HepG2 (cell line): Measurements from ENCODE around the gene RPUSD4. TPM values are rescaled to one million over a fixed set of nuclear protein-coding genes. Genes with fewer than 3 reads are reported as not detected.

ENCODE experiments used
- ATAC-seq: fragments of 200-7000 bp; cut with Tn5 transposase; 3 replicates; pipeline ENCODE4 v1.9.1; 2020; ENCODE audit warnings: mild to moderate bottlenecking, moderate library complexity
- BruUV-seq: library from RNA; stranded (reverse); fragments of 400-500 nt; replicated peaks from 2 replicates; lab custom pipeline; 2021; lab: Mats Ljungman, UMichigan
- CTCF ChIA-PET: fragments of 300-600 bp; formaldehyde crosslinking; extraction: SDS; loops from one replicate; lab custom pipeline; 2021; ENCODE audit warnings: low total read pairs, inconsistent platforms, low intra/inter-chr PET ratio; lab: Yijun Ruan, JAX
- POLR2A ChIA-PET: fragments of 350-600 bp; sonication (Branson Sonifier 250); formaldehyde crosslinking; loops from one replicate; lab custom pipeline; 2020; ENCODE audit warnings: antibody characterized with exemption, inconsistent platforms; lab: Yijun Ruan, JAX
- DNase-seq: peaks from one replicate; pipeline ENCODE4 v3.0.0-alpha.2; 2015; ENCODE audit warnings: low spot score
- FAIRE-seq: peaks from 3 replicates; lab custom pipeline; 2011; peaks lifted over from hg19 to GRCh38; lab: Jason Lieb, UNC
- H2AFZ ChIP-seq: one replicate; pipeline ENCODE4 v1.6.1; 2011; ENCODE audit warnings: low read length, inconsistent platforms
- H3K27ac ChIP-seq: fragments of 300-600 bp; 3 replicates; pipeline ENCODE4 v1.8.0; 2011; ENCODE audit warnings: mixed run types, mild to moderate bottlenecking, mixed read lengths, low read length, inconsistent platforms; ENCODE audit not compliant: insufficient read depth; ENCODE audit errors: extremely low read length
- H3K27me3 ChIP-seq, 2 experiments: fragments of 200-600 bp in 1 of 2; 2 replicates in 1 of 2; 3 replicates in 1 of 2; pipeline versions ENCODE4 v1.6.0 to v1.8.0; 2011; ENCODE audit warnings: low read length in 2 of 2, mild to moderate bottlenecking in 2 of 2, moderate library complexity in 2 of 2, inconsistent platforms in 1 of 2; ENCODE audit not compliant: insufficient read depth in 2 of 2, control insufficient read depth in 1 of 2
- H3K36me3 ChIP-seq, 2 experiments: fragments of 200-600 bp in 1 of 2; replicated peaks in 1 of 2; 2 replicates in 1 of 2; 3 replicates in 1 of 2; pipeline versions ENCODE4 v1.5.1 to v1.8.0; 2011; ENCODE audit warnings: low read length in 2 of 2, inconsistent platforms in 1 of 2; ENCODE audit not compliant: insufficient read depth in 2 of 2, control insufficient read depth in 1 of 2
- H3K4me1 ChIP-seq: 2 replicates; pipeline ENCODE4 v1.5.1; 2012; ENCODE audit warnings: low read length, inconsistent platforms; ENCODE audit not compliant: insufficient read depth
- H3K4me2 ChIP-seq: 2 replicates; pipeline ENCODE4 v1.6.0; 2011; ENCODE audit warnings: low read depth, low read length, inconsistent platforms
- H3K4me3 ChIP-seq, 3 experiments: fragments of 200-600 bp in 1 of 3; sonication (generic), shearing (Covaris generic) in 1 of 3; replicated peaks in 1 of 3; 2 replicates each; pipeline ENCODE4 v1.5.1; 2011 to 2016; ENCODE audit warnings: low read length in 3 of 3, inconsistent platforms in 2 of 3, low read depth in 2 of 3, mild to moderate bottlenecking in 2 of 3, control low read depth in 1 of 3, mixed read lengths in 1 of 3; ENCODE audit not compliant: insufficient read depth in 1 of 3
- H3K79me2 ChIP-seq: one replicate; pipeline ENCODE4 v1.6.1; 2011; ENCODE audit warnings: low read length, inconsistent platforms; ENCODE audit not compliant: insufficient read depth
- H3K9ac ChIP-seq: 2 replicates; pipeline ENCODE4 v1.6.0; 2011; ENCODE audit warnings: mild to moderate bottlenecking, low read depth, low read length, inconsistent platforms; ENCODE audit not compliant: insufficient read depth
- H3K9me3 ChIP-seq: 2 replicates; pipeline ENCODE4 v1.5.1; 2012; ENCODE audit warnings: mild to moderate bottlenecking, low read length
- H4K20me1 ChIP-seq: 2 replicates; pipeline ENCODE4 v1.6.0; 2011; ENCODE audit warnings: inconsistent platforms, mild to moderate bottlenecking, low read length, moderate library complexity; ENCODE audit not compliant: insufficient read depth
- ISL2 ChIP-seq: sonication (generic); formaldehyde crosslinking; IDR thresholded peaks from 2 replicates; pipeline ENCODE4 v1.5.0; 2020; ENCODE audit warnings: missing genetic modification reagents
- MBD4 ChIP-seq: IDR thresholded peaks from 2 replicates; pipeline ENCODE4 v1.6.1; 2012; ENCODE audit warnings: low read length, inconsistent platforms, borderline replicate concordance
- MXD3 ChIP-seq: IDR thresholded peaks from 2 replicates; pipeline ENCODE4 v1.6.1; 2016; ENCODE audit warnings: mild to moderate bottlenecking, missing biosample characterization, missing genetic modification reagents
- SNAPC4 ChIP-seq: sonication (generic); formaldehyde crosslinking; IDR thresholded peaks from 2 replicates; pipeline ENCODE4 v1.4.0; 2020; ENCODE audit warnings: mild to moderate bottlenecking, missing genetic modification reagents
- TCF12 ChIP-seq, 2 experiments: fragments of 450-650 bp in 1 of 2; sonication (generic) in 1 of 2; formaldehyde crosslinking in 1 of 2; IDR thresholded peaks; 2 replicates each; pipeline versions ENCODE4 v1.6.1 to v1.8.0; 2017 to 2022; ENCODE audit warnings: antibody characterized with exemption in 1 of 2, mild to moderate bottlenecking in 1 of 2, missing genetic modification reagents in 1 of 2, moderate library complexity in 1 of 2
- THAP9 ChIP-seq: sonication (generic); formaldehyde crosslinking; IDR thresholded peaks from 2 replicates; pipeline ENCODE4; 2020; ENCODE audit warnings: missing genetic modification reagents, mild to moderate bottlenecking, borderline replicate concordance
- ZBED4 ChIP-seq: sonication (generic); formaldehyde crosslinking; IDR thresholded peaks from 2 replicates; pipeline ENCODE4 v1.4.0; 2020; ENCODE audit warnings: missing genetic modification reagents, borderline replicate concordance
- ZMYM2 ChIP-seq: sonication (generic); formaldehyde crosslinking; IDR thresholded peaks from 2 replicates; pipeline ENCODE4 v1.8.0; 2022; ENCODE audit warnings: mild to moderate bottlenecking, missing genetic modification reagents
- ZNF326 ChIP-seq: sonication (generic); formaldehyde crosslinking; IDR thresholded peaks from 2 replicates; pipeline ENCODE4 v1.4.0; 2020; ENCODE audit warnings: missing genetic modification reagents, borderline replicate concordance
- ZNF343 ChIP-seq: sonication (generic); formaldehyde crosslinking; IDR thresholded peaks from 2 replicates; pipeline ENCODE4 v1.4.0; 2020; ENCODE audit warnings: mild to moderate bottlenecking, missing genetic modification reagents
- WGBS: methylation state at CpG from one replicate; pipeline ENCODE4 v1.1.6; 2017; ENCODE audit warnings: low lambda C conversion rate; 5-methylcytosine and 5-hydroxymethylcytosine counted together
- in situ Hi-C: cut with HindIII; loops from 2 replicates; pipeline ENCODE4 v1.10.0; 2017; ENCODE audit warnings: low pct_unique_long_range_greater_than_20kb; ENCODE audit not compliant: extremely low pct_ligation_motif_present
- intact Hi-C: fragments of 100-400 bp; cut with micrococcal nuclease; formaldehyde crosslinking; loops from one replicate; pipeline ENCODE4 v1.10.0; 2022; ENCODE audit not compliant: unreplicated experiment
- polyA plus RNA-seq, 8 experiments: library from polyadenylated mRNA; depleted of rRNA in 3 of 8; stranded (reverse) in 7 of 8; unstranded in 1 of 8; fragments of >200 nt; fragmentation: Illumina TruSeq in 4 of 8; extraction: Trizol in 4 of 8; gene quantifications; 2 replicates each; pipeline versions ENCODE4 v1.2.1 to v1.2.3, GENCODE V29; 2011 to 2016; ENCODE audit warnings: low read depth in 4 of 8, missing spikeins in 1 of 8, mixed read lengths in 1 of 8; ENCODE audit not compliant: insufficient read depth in 1 of 8
- total RNA-seq, 5 experiments: library from RNA; depleted of rRNA; stranded (reverse); fragments of >200 nt; fragmentation: Illumina TruSeq; extraction: Trizol; gene quantifications; 2 replicates each; pipeline ENCODE4 v1.2.3, GENCODE V29; 2016; ENCODE audit warnings: low read depth in 1 of 5

The RPUSD4 gene
- total and polyA plus RNA-seq, 2 of the 13 experiments (the other 11 are each of a cell fraction or from before 2014, with no cell fraction given): 45.0 to 52.9 TPM

- FAIRE-seq (no peak), DNase-seq (no peak), ATAC-seq (no peak)
- Histone ChIP-seq H3K4me1 (no peaks in the 10 kb centered on the region), H3K79me2 (no peaks in the 10 kb centered on the region), H2AFZ (no peak overlapping the region), H3K9me3 (no peaks in the 10 kb centered on the region), H3K36me3 (peaks cover 3 to 30% of the 10 kb centered on the region in 2 experiments; a peak in 4 of 5 replicates), H3K27ac (no peak overlapping the region), H3K27me3 (no peaks in the 10 kb centered on the region), H3K4me3 (no peak overlapping the region), H4K20me1 (no peaks in the 10 kb centered on the region)
- no TSS peak for BruUV-seq
- intact Hi-C loops: no loop called here
- in situ Hi-C loops: no loop called here
- POLR2A ChIA-PET: no interaction called here
- no peak for TF ChIP-seq MBD4
- no peak for TF ChIP-seq SNAPC4
- no peak for TF ChIP-seq TCF12 (IDR thresholded peaks at IDR 0.05)
- no peak for TF ChIP-seq TCF12 (CRISPR knock-in tag; IDR thresholded peaks at IDR 0.05)
- TF ChIP-seq ZBED4: no peak
- TF ChIP-seq ZNF343 (CRISPR knock-in tag): no peak
- no peak for TF ChIP-seq ISL2 (CRISPR knock-in tag)
- no peak for TF ChIP-seq THAP9 (CRISPR knock-in tag)
- no peak for TF ChIP-seq ZNF326 (CRISPR knock-in tag)
- no peak for TF ChIP-seq ZMYM2 (CRISPR knock-in tag)
- no peak for TF ChIP-seq MXD3
- TF ChIP-seq, all 625 proteins: peak for 0
- H3K9ac ChIP-seq: no peak overlapping the region
- CTCF ChIA-PET: no interaction called here
- WGBS: 85% methylated on average over 1 of the region's 1 CpG
- no peak overlapping the region for H3K4me2 ChIP-seq
Measured at GRCh38 chr11:126254819-126255218, 43.4 kb upstream of the RPUSD4 start.
